MM.1S (cell line): Measurements from ENCODE around the gene EEF2.

Source experiments
- DNase-seq: peaks from one replicate; pipeline ENCODE4 v3.0.0-alpha.2; 2015
- H2AFZ ChIP-seq: fragments of 300-600 bp; sonication (generic); 2 replicates; pipeline ENCODE4 v1.6.0; 2016; ENCODE audit warnings: antibody characterized with exemption, low read length
- H3F3A ChIP-seq: fragments of 300-600 bp; sonication (generic); 2 replicates; pipeline ENCODE4 v1.6.1; 2016; ENCODE audit warnings: mild to moderate bottlenecking, antibody characterized with exemption, low read length, moderate library complexity, mixed read lengths; ENCODE audit not compliant: insufficient read depth
- H3K27ac ChIP-seq: fragments of 300-600 bp; sonication (generic); 2 replicates; pipeline ENCODE4 v1.5.1; 2016; ENCODE audit warnings: mild to moderate bottlenecking, low read length
- H3K27me3 ChIP-seq: fragments of 300-600 bp; sonication (generic); replicated peaks from 2 replicates; pipeline ENCODE4 v1.6.0; 2016; ENCODE audit warnings: low read length; ENCODE audit not compliant: insufficient read depth
- H3K36me3 ChIP-seq: fragments of 300-600 bp; sonication (generic); replicated peaks from 2 replicates; pipeline ENCODE4 v1.6.1; 2016; ENCODE audit warnings: mild to moderate bottlenecking, low read length, mixed read lengths; ENCODE audit not compliant: insufficient read depth
- H3K4me1 ChIP-seq: fragments of 300-600 bp; sonication (generic); 2 replicates; pipeline ENCODE4 v1.6.1; 2016; ENCODE audit warnings: low read length, mixed read lengths
- H3K4me2 ChIP-seq: fragments of 300-600 bp; sonication (generic); 2 replicates; pipeline ENCODE4 v1.6.0; 2016; ENCODE audit warnings: low read depth, low read length
- H3K4me3 ChIP-seq: fragments of 300-600 bp; sonication (generic); 2 replicates; pipeline ENCODE4 v1.5.1; 2016; ENCODE audit warnings: low read length, mixed read lengths
- H3K79me2 ChIP-seq: fragments of 300-600 bp; sonication (generic); 2 replicates; pipeline ENCODE4 v1.6.1; 2016; ENCODE audit warnings: mixed run types, low read length, mixed read lengths
- H3K9ac ChIP-seq: fragments of 300-600 bp; sonication (generic); 2 replicates; pipeline ENCODE4 v1.6.1; 2016; ENCODE audit warnings: low read length, mixed read lengths
- H3K9me2 ChIP-seq: fragments of 300-600 bp; sonication (generic); replicated peaks from 2 replicates; pipeline ENCODE4 v1.6.1; 2016; ENCODE audit warnings: mild to moderate bottlenecking, low read length, mixed read lengths; ENCODE audit not compliant: insufficient read depth
- H3K9me3 ChIP-seq: fragments of 300-600 bp; sonication (generic); replicated peaks from 2 replicates; pipeline ENCODE4 v1.6.1; 2016; ENCODE audit warnings: mild to moderate bottlenecking, low read length, mixed read lengths; ENCODE audit not compliant: insufficient read depth
- H4K20me1 ChIP-seq: fragments of 300-600 bp; sonication (generic); 2 replicates; pipeline ENCODE4 v1.6.1; 2016; ENCODE audit warnings: mild to moderate bottlenecking, low read length, moderate library complexity, mixed read lengths; ENCODE audit not compliant: insufficient read depth
- EZH2 ChIP-seq: fragments of 300-600 bp; sonication (generic); optimal IDR thresholded peaks from 2 replicates; pipeline ENCODE3; 2017; ENCODE audit warnings: low read depth, mild to moderate bottlenecking, antibody characterized with exemption, low read length, mixed read lengths
- EZH2phosphoT487 ChIP-seq: fragments of 300-600 bp; sonication (generic); IDR thresholded peaks from 2 replicates; pipeline ENCODE4 v1.6.1; 2018; ENCODE audit warnings: antibody characterized with exemption, low read length
- TF ChIP-seq, protein P1 (sequence below): fragments of 300-600 bp; sonication (generic); IDR thresholded peaks from 2 replicates; pipeline ENCODE4 v1.5.1; 2016; ENCODE audit warnings: antibody characterized with exemption, low read length, mixed read lengths

EEF2 gene

DNA sequence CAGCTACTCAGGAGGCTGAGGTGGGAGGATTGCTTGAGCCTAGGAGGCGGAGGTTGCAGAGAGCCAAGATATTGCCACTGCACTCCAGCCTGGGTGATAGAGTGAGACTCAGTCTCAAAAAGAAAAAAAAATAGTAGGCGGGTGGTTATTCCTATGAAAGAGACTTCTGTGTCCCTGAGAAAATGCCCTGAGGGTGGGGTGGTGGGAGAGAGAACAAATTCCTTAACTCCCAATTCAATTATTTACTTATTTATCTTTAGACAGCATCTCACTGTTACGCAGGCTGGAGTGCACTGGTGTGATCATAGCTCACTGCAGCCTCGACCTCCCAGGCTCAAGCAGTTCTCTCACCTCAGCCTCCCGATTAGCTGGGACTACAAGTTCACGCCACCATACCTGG lies 10.3 kb upstream of the EEF2 start:
- no peaks in the 10 kb centered on the region for H3K4me1 ChIP-seq
- H3K79me2 ChIP-seq = no peaks in the 10 kb centered on the region
- H4K20me1 ChIP-seq = no peaks in the 10 kb centered on the region
- TF ChIP-seq EZH2 (no peak), EZH2phosphoT487 (no peak)
- TF ChIP-seq, protein P1, sequence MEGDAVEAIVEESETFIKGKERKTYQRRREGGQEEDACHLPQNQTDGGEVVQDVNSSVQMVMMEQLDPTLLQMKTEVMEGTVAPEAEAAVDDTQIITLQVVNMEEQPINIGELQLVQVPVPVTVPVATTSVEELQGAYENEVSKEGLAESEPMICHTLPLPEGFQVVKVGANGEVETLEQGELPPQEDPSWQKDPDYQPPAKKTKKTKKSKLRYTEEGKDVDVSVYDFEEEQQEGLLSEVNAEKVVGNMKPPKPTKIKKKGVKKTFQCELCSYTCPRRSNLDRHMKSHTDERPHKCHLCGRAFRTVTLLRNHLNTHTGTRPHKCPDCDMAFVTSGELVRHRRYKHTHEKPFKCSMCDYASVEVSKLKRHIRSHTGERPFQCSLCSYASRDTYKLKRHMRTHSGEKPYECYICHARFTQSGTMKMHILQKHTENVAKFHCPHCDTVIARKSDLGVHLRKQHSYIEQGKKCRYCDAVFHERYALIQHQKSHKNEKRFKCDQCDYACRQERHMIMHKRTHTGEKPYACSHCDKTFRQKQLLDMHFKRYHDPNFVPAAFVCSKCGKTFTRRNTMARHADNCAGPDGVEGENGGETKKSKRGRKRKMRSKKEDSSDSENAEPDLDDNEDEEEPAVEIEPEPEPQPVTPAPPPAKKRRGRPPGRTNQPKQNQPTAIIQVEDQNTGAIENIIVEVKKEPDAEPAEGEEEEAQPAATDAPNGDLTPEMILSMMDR = no peak
- no peak overlapping the region for H2AFZ ChIP-seq
- no peaks in the 10 kb centered on the region for H3K9me2 ChIP-seq
- H3K4me2 ChIP-seq = no peak overlapping the region
- no peak for DNase-seq
- H3K4me3 ChIP-seq = no peak overlapping the region
- no peaks in the 10 kb centered on the region for H3F3A ChIP-seq
- no peak overlapping the region for H3K27ac ChIP-seq
- H3K36me3 ChIP-seq = no peaks in the 10 kb centered on the region
- H3K9me3 ChIP-seq = no peaks in the 10 kb centered on the region
- H3K9ac ChIP-seq = no peak overlapping the region
- H3K27me3 ChIP-seq = no peaks in the 10 kb centered on the region; the same call in 1 of the 2 replicates

DNA sequence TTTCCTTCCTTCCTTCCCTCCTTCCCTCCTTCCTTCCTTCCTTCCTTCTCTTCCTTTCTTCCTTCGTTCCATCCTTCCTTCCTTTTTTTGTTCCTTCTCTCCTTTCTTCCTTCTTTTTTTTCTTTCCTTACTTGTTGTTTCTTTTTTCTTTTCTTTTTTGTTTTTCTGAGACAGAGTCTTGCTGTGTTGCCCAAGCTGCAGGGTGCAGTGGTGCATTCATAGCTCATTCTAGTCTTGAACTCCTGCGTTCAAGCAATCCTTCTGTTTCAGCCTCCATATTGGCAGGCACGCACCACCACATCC lies 5.5 kb upstream of the EEF2 start:
- H3K36me3 ChIP-seq = no peaks in the 10 kb centered on the region
- no peaks in the 10 kb centered on the region for H3K79me2 ChIP-seq
- no peaks in the 10 kb centered on the region; the same call in 1 of the 2 replicates for H3K27me3 ChIP-seq
- TF ChIP-seq EZH2phosphoT487 (no peak), EZH2 (no peak)
- TF ChIP-seq, protein P1 = no peak
- H4K20me1 ChIP-seq = no peaks in the 10 kb centered on the region
- H3K4me1 ChIP-seq = peaks cover 5% of the 10 kb centered on the region; the same call in 1 of the 2 replicates
- H3F3A ChIP-seq = peaks cover 38% of the 10 kb centered on the region
- H3K9me2 ChIP-seq = no peaks in the 10 kb centered on the region
- no peak overlapping the region for H3K4me3 ChIP-seq
- H3K9ac ChIP-seq = no peak overlapping the region
- H2AFZ ChIP-seq = peak overlapping the region; percentile 60
- peak overlapping the region; percentile 47; the same call in 1 of the 2 replicates for H3K4me2 ChIP-seq
- no peaks in the 10 kb centered on the region for H3K9me3 ChIP-seq
- H3K27ac ChIP-seq = no peak overlapping the region
- no peak for DNase-seq

DNA sequence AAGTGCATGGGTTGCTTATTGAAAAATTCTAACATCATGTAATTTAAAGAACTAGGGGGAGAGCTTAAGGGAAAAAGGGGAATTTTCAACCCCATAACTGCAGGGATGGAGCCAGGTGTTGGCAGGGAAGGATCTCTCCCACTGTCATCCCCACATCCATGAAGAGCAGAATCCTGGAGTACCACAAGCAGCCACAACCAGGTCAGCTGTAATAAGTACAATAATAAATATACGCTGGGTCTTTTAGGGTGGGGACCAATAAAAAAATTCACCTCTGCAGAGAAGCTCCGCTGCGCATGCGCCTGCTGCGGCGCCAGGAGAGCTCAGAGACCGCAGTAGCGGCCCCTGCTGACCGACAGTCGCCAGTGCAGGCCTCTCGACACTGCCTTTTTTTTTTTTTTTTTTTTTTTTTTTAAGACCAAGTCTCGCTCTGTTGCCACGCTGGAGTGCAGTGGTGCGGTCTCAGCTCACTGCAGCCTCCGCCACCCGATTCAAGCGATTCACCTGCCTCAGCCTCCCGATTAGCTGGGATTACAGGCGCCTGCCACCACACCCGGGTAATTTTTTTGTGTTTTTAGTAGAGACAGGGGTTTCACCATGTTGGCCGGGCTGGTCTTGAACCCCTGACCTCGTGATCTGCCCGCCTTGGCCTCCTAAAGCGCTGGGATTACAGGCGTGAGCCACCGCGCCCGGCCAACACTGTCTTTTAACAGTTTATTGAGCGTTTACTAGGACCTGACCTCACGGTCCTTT lies 2.5 kb upstream of the EEF2 start:
- Histone ChIP-seq H3K9me2 (no peaks in the 10 kb centered on the region), H3K9ac (peak overlapping the region; percentile 59; the same call in 1 of the 2 replicates), H3K4me2 (peak overlapping the region; percentile 78), H3K79me2 (peaks cover 25% of the 10 kb centered on the region), H3K36me3 (peaks cover 19% of the 10 kb centered on the region), H3K27ac (peak overlapping the region; percentile 74; the same call in 1 of the 2 replicates), H4K20me1 (peaks cover 20% of the 10 kb centered on the region), H3K4me3 (peak overlapping the region; percentile 88), H3K4me1 (peaks cover 13% of the 10 kb centered on the region), H2AFZ (peak overlapping the region; percentile 58), H3F3A (peaks cover 62% of the 10 kb centered on the region), H3K27me3 (no peaks in the 10 kb centered on the region), H3K9me3 (no peaks in the 10 kb centered on the region)
- peak; percentile 95 for DNase-seq
- TF ChIP-seq, protein P1 = peak; percentile 79
- TF ChIP-seq EZH2 (no peak), EZH2phosphoT487 (no peak)
